ENCODE data around the gene TMOD1. TPM values are rescaled to one million over a fixed set of nuclear protein-coding genes. Genes with fewer than 3 reads are reported as not detected.

Gene TMOD1
- total and polyA plus RNA-seq, 10 of the 15 experiments (the other 5 are each of a cell fraction or from before 2014, with no cell fraction given): 4.0 to 44.1 (median 15.4) TPM

DNA sequence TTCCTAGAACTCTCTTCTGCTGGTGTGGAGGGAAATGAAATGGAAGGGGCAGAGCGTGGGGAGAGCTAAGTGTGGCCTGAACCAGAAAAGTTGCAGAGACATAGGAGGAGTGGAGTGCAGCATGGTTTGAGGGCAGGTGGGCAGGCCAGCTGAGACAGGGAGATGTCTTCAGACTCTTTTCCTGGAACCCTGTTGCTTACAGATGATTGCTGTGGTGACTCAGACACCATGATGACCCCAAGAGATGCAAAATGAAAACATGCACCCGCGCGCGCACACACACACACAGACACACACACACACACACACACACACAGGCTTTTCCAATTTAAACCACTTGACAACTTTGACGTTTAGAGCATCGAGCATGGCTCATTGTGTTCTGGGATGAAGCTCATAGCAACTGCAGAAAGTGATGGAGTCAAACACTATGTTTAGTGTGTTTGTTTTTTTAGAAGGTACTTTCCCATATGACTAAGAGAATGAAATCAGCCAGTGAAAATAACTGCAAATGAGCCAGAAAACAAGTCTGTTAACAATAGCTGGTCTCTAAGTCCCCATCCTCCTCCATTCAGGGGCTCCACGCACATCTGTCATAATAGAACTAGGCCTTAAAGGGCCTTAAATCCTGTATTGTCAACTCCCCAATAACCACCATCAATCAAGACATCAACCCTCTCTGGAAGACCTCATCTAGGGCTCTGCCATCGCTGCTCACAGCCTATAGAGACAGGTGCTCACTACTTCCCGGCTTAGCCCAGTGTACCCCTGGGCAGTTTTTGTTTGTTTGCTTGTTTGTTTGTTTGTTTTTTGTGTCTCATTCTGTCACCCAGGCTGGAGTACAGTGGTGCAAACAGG lies 9.6 kb downstream of the TMOD1 start (continued):
- TF ChIP-seq HCFC1 (IDR thresholded peaks at IDR 0.05; ENCODE audit: low read length): no peak
- TF ChIP-seq, protein P1, sequence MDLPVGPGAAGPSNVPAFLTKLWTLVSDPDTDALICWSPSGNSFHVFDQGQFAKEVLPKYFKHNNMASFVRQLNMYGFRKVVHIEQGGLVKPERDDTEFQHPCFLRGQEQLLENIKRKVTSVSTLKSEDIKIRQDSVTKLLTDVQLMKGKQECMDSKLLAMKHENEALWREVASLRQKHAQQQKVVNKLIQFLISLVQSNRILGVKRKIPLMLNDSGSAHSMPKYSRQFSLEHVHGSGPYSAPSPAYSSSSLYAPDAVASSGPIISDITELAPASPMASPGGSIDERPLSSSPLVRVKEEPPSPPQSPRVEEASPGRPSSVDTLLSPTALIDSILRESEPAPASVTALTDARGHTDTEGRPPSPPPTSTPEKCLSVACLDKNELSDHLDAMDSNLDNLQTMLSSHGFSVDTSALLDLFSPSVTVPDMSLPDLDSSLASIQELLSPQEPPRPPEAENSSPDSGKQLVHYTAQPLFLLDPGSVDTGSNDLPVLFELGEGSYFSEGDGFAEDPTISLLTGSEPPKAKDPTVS (IDR thresholded peaks at IDR 0.05; ENCODE audit: low read depth, low read length): no peak
- TF ChIP-seq, protein P2, sequence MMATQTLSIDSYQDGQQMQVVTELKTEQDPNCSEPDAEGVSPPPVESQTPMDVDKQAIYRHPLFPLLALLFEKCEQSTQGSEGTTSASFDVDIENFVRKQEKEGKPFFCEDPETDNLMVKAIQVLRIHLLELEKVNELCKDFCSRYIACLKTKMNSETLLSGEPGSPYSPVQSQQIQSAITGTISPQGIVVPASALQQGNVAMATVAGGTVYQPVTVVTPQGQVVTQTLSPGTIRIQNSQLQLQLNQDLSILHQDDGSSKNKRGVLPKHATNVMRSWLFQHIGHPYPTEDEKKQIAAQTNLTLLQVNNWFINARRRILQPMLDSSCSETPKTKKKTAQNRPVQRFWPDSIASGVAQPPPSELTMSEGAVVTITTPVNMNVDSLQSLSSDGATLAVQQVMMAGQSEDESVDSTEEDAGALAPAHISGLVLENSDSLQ (IDR thresholded peaks at IDR 0.05): peak; percentile 86
- TF ChIP-seq ASH2L (IDR thresholded peaks at IDR 0.05; ENCODE audit: borderline replicate concordance, low read depth): no peak
- TF ChIP-seq HDAC6 (IDR thresholded peaks at IDR 0.05; ENCODE audit: unreplicated experiment): no peak
- TF ChIP-seq SRF (IDR thresholded peaks at IDR 0.05; ENCODE audit: low read depth in 2 of 2, low read length in 2 of 2): 0 out of 4 replicates have a peak, but pooled peaks of 1 of the 2 experiments have one; percentile 3
- TF ChIP-seq, protein P3, sequence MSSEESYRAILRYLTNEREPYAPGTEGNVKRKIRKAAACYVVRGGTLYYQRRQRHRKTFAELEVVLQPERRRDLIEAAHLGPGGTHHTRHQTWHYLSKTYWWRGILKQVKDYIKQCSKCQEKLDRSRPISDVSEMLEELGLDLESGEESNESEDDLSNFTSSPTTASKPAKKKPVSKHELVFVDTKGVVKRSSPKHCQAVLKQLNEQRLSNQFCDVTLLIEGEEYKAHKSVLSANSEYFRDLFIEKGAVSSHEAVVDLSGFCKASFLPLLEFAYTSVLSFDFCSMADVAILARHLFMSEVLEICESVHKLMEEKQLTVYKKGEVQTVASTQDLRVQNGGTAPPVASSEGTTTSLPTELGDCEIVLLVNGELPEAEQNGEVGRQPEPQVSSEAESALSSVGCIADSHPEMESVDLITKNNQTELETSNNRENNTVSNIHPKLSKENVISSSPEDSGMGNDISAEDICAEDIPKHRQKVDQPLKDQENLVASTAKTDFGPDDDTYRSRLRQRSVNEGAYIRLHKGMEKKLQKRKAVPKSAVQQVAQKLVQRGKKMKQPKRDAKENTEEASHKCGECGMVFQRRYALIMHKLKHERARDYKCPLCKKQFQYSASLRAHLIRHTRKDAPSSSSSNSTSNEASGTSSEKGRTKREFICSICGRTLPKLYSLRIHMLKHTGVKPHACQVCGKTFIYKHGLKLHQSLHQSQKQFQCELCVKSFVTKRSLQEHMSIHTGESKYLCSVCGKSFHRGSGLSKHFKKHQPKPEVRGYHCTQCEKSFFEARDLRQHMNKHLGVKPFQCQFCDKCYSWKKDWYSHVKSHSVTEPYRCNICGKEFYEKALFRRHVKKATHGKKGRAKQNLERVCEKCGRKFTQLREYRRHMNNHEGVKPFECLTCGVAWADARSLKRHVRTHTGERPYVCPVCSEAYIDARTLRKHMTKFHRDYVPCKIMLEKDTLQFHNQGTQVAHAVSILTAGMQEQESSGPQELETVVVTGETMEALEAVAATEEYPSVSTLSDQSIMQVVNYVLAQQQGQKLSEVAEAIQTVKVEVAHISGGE (CRISPR knock-in tag; IDR thresholded peaks at IDR 0.05): no peak
- no peak for TF ChIP-seq ESRRA (IDR thresholded peaks at IDR 0.05; ENCODE audit: low read length)
- TF ChIP-seq CBX3 (IDR thresholded peaks at IDR 0.05; ENCODE audit: borderline replicate concordance, low read depth): no peak
- peak; percentile 71; the same call in 1 of the 2 replicates for TF ChIP-seq PML (IDR thresholded peaks at IDR 0.05; ENCODE audit: low read length)
- TF ChIP-seq DPF2 (IDR thresholded peaks at IDR 0.05): peak; percentile 74; the same call in 1 of the 2 replicates
- TF ChIP-seq NFIC (IDR thresholded peaks at IDR 0.05; ENCODE audit: low read depth, low read length): peak; percentile 90
- TF ChIP-seq JUNB (IDR thresholded peaks at IDR 0.05): peak; percentile 94
- TF ChIP-seq POLR2A (IDR thresholded peaks at IDR 0.05; ENCODE audit: low read depth, low read length): no peak
- TF ChIP-seq, protein P4, sequence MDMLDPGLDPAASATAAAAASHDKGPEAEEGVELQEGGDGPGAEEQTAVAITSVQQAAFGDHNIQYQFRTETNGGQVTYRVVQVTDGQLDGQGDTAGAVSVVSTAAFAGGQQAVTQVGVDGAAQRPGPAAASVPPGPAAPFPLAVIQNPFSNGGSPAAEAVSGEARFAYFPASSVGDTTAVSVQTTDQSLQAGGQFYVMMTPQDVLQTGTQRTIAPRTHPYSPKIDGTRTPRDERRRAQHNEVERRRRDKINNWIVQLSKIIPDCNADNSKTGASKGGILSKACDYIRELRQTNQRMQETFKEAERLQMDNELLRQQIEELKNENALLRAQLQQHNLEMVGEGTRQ (IDR thresholded peaks at IDR 0.05; ENCODE audit: borderline replicate concordance, low read depth, low read length): no peak
- no peak for TF ChIP-seq WRNIP1 (IDR thresholded peaks at IDR 0.05; ENCODE audit: borderline replicate concordance, low read depth, low read length)
- no peak for TF ChIP-seq RFX5 (IDR thresholded peaks at IDR 0.05; ENCODE audit: low read depth, low read length)
- no peak for TF ChIP-seq NR2C1 (IDR thresholded peaks at IDR 0.05)
- TF ChIP-seq, protein P5, sequence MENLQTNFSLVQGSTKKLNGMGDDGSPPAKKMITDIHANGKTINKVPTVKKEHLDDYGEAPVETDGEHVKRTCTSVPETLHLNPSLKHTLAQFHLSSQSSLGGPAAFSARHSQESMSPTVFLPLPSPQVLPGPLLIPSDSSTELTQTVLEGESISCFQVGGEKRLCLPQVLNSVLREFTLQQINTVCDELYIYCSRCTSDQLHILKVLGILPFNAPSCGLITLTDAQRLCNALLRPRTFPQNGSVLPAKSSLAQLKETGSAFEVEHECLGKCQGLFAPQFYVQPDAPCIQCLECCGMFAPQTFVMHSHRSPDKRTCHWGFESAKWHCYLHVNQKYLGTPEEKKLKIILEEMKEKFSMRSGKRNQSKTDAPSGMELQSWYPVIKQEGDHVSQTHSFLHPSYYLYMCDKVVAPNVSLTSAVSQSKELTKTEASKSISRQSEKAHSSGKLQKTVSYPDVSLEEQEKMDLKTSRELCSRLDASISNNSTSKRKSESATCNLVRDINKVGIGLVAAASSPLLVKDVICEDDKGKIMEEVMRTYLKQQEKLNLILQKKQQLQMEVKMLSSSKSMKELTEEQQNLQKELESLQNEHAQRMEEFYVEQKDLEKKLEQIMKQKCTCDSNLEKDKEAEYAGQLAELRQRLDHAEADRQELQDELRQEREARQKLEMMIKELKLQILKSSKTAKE (IDR thresholded peaks at IDR 0.05; ENCODE audit: low read depth, poor library complexity, severe bottlenecking): peak; percentile 71
- no peak for TF ChIP-seq SMAD5 (IDR thresholded peaks at IDR 0.05; ENCODE audit: low read depth)
- peak; percentile 84 for TF ChIP-seq MTA2 (IDR thresholded peaks at IDR 0.05; ENCODE audit: low read depth)
- no peak for TF ChIP-seq NRF1 (conservative IDR thresholded peaks at IDR 0.05; ENCODE audit: low read depth, low read length)
